HCT116 (cell line): ENCODE measurements around the gene PNMA3. TPM values are rescaled to one million over a fixed set of nuclear protein-coding genes. Genes with fewer than 3 reads are reported as not detected.

Experiments
- ATAC-seq: fragments of 200-7000 bp; cut with Tn5 transposase; 2 replicates; pipeline ENCODE4 v1.9.1; 2020; ENCODE audit warnings: mild to moderate bottlenecking, moderate library complexity
- BruUV-seq: library from RNA; stranded (reverse); fragments of 400-500 nt; replicated peaks from 2 replicates; lab custom pipeline; 2021; lab: Mats Ljungman, UMichigan
- CTCF ChIA-PET: fragments of 300-600 bp; sonication (Branson Sonifier 250); formaldehyde crosslinking; loops from one replicate; lab custom pipeline; 2021; ENCODE audit warnings: antibody characterized with exemption; lab: Charles Lee
- POLR2A ChIA-PET: fragments of 300-600, 350-600 bp; sonication (Branson Sonifier 250); formaldehyde crosslinking; loops from one replicate; lab custom pipeline; 2021; ENCODE audit warnings: antibody characterized with exemption; lab: Charles Lee
- RAD21 ChIA-PET, 2 experiments: fragments of 300-600 bp; sonication (Branson Sonifier 250); formaldehyde crosslinking; loops; one replicate each; lab custom pipeline; 2023; ENCODE audit warnings: low total read pairs in 2 of 2; ENCODE audit not compliant: uncharacterized antibody in 2 of 2, unreplicated experiment in 2 of 2, low non-redundant PET in 1 of 2; lab: Charles Lee
- DNase-seq: peaks from one replicate; pipeline ENCODE4 v3.0.0-alpha.2; 2010; ENCODE audit warnings: low read depth, low spot score
- H2AFZ ChIP-seq: fragments of 200-600 bp; shearing (Covaris generic), sonication (generic); 2 replicates; pipeline ENCODE4 v1.6.1; 2017; ENCODE audit warnings: low read depth, mixed run types, mixed read lengths, antibody characterized with exemption, low read length; ENCODE audit not compliant: poor library complexity, severe bottlenecking
- H3K27ac ChIP-seq: 2 replicates; pipeline ENCODE4 v1.5.1; 2012; ENCODE audit warnings: low read depth, low read length
- H3K27me3 ChIP-seq: fragments of 200-600 bp; sonication (generic); 2 replicates; pipeline ENCODE4 v1.6.1; 2016; ENCODE audit warnings: mixed run types, low read length, mixed read lengths; ENCODE audit not compliant: insufficient read depth
- H3K36me3 ChIP-seq, 2 experiments: fragments of 200-500 bp in 1 of 2; fragments of 200-600 bp in 1 of 2; sonication (Bioruptor generic) in 1 of 2; sonication (generic) in 1 of 2; 2 replicates each; pipeline versions ENCODE4 v1.5.1 to v1.6.1; 2014 to 2016; ENCODE audit warnings: low read length in 2 of 2, inconsistent platforms in 1 of 2, mixed read lengths in 1 of 2, mixed run types in 1 of 2; ENCODE audit not compliant: insufficient read depth in 2 of 2, control insufficient read depth in 1 of 2
- H3K4me1 ChIP-seq, 2 experiments: fragments of 200-600 bp in 1 of 2; sonication (generic) in 1 of 2; 2 replicates each; pipeline versions ENCODE4 v1.5.1 to v1.6.1; 2012 to 2017; ENCODE audit warnings: low read length in 2 of 2, inconsistent platforms in 1 of 2, mild to moderate bottlenecking in 1 of 2, mixed read lengths in 1 of 2, mixed run types in 1 of 2, moderate library complexity in 1 of 2; ENCODE audit not compliant: insufficient read depth in 2 of 2, control insufficient read depth in 1 of 2
- H3K4me2 ChIP-seq: fragments of 200-600 bp; sonication (generic); 2 replicates; pipeline ENCODE4 v1.6.1; 2017; ENCODE audit warnings: mixed run types, low read length, mixed read lengths
- H3K4me3 ChIP-seq, 2 experiments: fragments of 200-600 bp in 1 of 2; sonication (generic) in 1 of 2; replicated peaks in 1 of 2; 2 replicates each; pipeline ENCODE4 v1.5.1; 2011 to 2016; ENCODE audit warnings: low read length in 2 of 2, control low read depth in 1 of 2, low read depth in 1 of 2, mild to moderate bottlenecking in 1 of 2, mixed read lengths in 1 of 2, mixed run types in 1 of 2
- H3K79me2 ChIP-seq: fragments of 200-600 bp; sonication (generic); 2 replicates; pipeline ENCODE4 v1.6.1; 2017; ENCODE audit warnings: mild to moderate bottlenecking, mixed run types, low read length, moderate library complexity, mixed read lengths; ENCODE audit not compliant: insufficient read depth
- H3K9ac ChIP-seq: fragments of 200-600 bp; sonication (generic); 2 replicates; pipeline ENCODE4 v1.6.1; 2016; ENCODE audit warnings: low read length, mixed read lengths
- H3K9me2 ChIP-seq: fragments of 200-600 bp; sonication (generic), shearing (Covaris generic); 2 replicates; pipeline ENCODE4 v1.6.1; 2017; ENCODE audit warnings: mixed run types, mild to moderate bottlenecking, moderate library complexity; ENCODE audit not compliant: insufficient read depth
- H3K9me3 ChIP-seq, 2 experiments: fragments of 200-500 bp in 1 of 2; fragments of 200-600 bp in 1 of 2; sonication (Bioruptor generic) in 1 of 2; sonication (generic) in 1 of 2; 2 replicates each; pipeline ENCODE4 v1.6.1; 2014 to 2017; ENCODE audit warnings: low read length in 2 of 2, mixed read lengths in 2 of 2, inconsistent platforms in 1 of 2, low read depth in 1 of 2, mild to moderate bottlenecking in 1 of 2, mixed run types in 1 of 2, moderate library complexity in 1 of 2; ENCODE audit not compliant: control insufficient read depth in 1 of 2, insufficient read depth in 1 of 2
- H4K20me1 ChIP-seq: fragments of 200-600 bp; sonication (generic), shearing (Covaris generic); 2 replicates; pipeline ENCODE4 v1.6.1; 2017; ENCODE audit warnings: mixed run types, mild to moderate bottlenecking, moderate library complexity; ENCODE audit not compliant: insufficient read depth
- CBX3 ChIP-seq: IDR thresholded peaks from 2 replicates; pipeline ENCODE4 v1.6.1; 2012; ENCODE audit warnings: low read depth
- CEBPB ChIP-seq: IDR thresholded peaks from 2 replicates; pipeline ENCODE4 v1.6.1; 2012; ENCODE audit warnings: low read depth
- CTCF ChIP-seq, 3 experiments: fragments of 200-600 bp in 1 of 3; sonication (generic) in 1 of 3; IDR thresholded peaks in 2 of 3; conservative IDR thresholded peaks in 1 of 3; 2 replicates each; pipeline ENCODE4 v1.5.1; 2012 to 2017; ENCODE audit warnings: low read depth in 2 of 3, low read length in 2 of 3, antibody characterized with exemption in 1 of 3, borderline replicate concordance in 1 of 3, control low read depth in 1 of 3, mild to moderate bottlenecking in 1 of 3, mixed read lengths in 1 of 3, mixed run types in 1 of 3, moderate library complexity in 1 of 3; ENCODE audit not compliant: insufficient read depth in 1 of 3
- EGR1 ChIP-seq: IDR thresholded peaks from 2 replicates; pipeline ENCODE4 v1.6.1; 2012; ENCODE audit warnings: low read depth
- EZH2 ChIP-seq: fragments of 200-600 bp; sonication (generic); IDR thresholded peaks from 2 replicates; pipeline ENCODE4 v1.6.1; 2017; ENCODE audit warnings: antibody characterized with exemption, mixed run types
- EZH2phosphoT487 ChIP-seq: fragments of 200-600 bp; IDR thresholded peaks from 2 replicates; pipeline ENCODE4 v1.6.1; 2018; ENCODE audit warnings: antibody characterized with exemption, borderline replicate concordance
- FOSL1 ChIP-seq: IDR thresholded peaks from 2 replicates; pipeline ENCODE4 v1.6.1; 2012; ENCODE audit warnings: low read depth
- POLR2A ChIP-seq: IDR thresholded peaks from 2 replicates; pipeline ENCODE4 v1.7.0; 2011; ENCODE audit warnings: borderline replicate concordance; ENCODE audit not compliant: insufficient read depth, insufficient read length; ENCODE audit errors: extremely low read depth
- POLR2AphosphoS5 ChIP-seq: IDR thresholded peaks from 2 replicates; pipeline ENCODE4 v1.6.1; 2011; ENCODE audit warnings: mild to moderate bottlenecking, low read depth, low read length, moderate library complexity
- RAD21 ChIP-seq: IDR thresholded peaks from 2 replicates; pipeline ENCODE4 v1.6.1; 2012; ENCODE audit warnings: low read depth, mild to moderate bottlenecking
- REST ChIP-seq: IDR thresholded peaks from 2 replicates; pipeline ENCODE4 v1.6.1; 2012; ENCODE audit warnings: low read depth
- SIN3A ChIP-seq: IDR thresholded peaks from 2 replicates; pipeline ENCODE4 v1.6.1; 2012; ENCODE audit warnings: low read depth
- SRF ChIP-seq: IDR thresholded peaks from 2 replicates; pipeline ENCODE4 v1.6.1; 2012; ENCODE audit warnings: low read depth
- TCF7L2 ChIP-seq: IDR thresholded peaks from 2 replicates; pipeline ENCODE4 v1.7.0; 2011; ENCODE audit warnings: borderline replicate concordance, inconsistent platforms; ENCODE audit not compliant: insufficient read depth, insufficient read length; ENCODE audit errors: extremely low read depth
- YY1 ChIP-seq: IDR thresholded peaks from 2 replicates; pipeline ENCODE4 v1.6.1; 2011; ENCODE audit warnings: low read length, low read depth, moderate library complexity, mild to moderate bottlenecking; ENCODE audit not compliant: insufficient replicate concordance; ENCODE audit errors: extremely low read depth
- ZBTB33 ChIP-seq: IDR thresholded peaks from 2 replicates; pipeline ENCODE4 v1.6.1; 2011; ENCODE audit warnings: mild to moderate bottlenecking, low read length, moderate library complexity; ENCODE audit not compliant: insufficient replicate concordance; ENCODE audit errors: extremely low read depth
- ZFX ChIP-seq: fragments of 450-650 bp; IDR thresholded peaks from 2 replicates; pipeline ENCODE4 v1.6.1; 2017
- ZNF274 ChIP-seq: fragments of 200-500 bp; sonication (Bioruptor generic); IDR thresholded peaks from 2 replicates; pipeline ENCODE4 v1.6.1; 2014; ENCODE audit warnings: mild to moderate bottlenecking, low read depth, low read length, inconsistent platforms
- intact Hi-C: fragments of 100-400 bp; cut with micrococcal nuclease; formaldehyde crosslinking; loops from 2 replicates; pipeline ENCODE4 v1.10.0; 2022
- total RNA-seq: library from RNA; stranded (reverse); gene quantifications from one replicate; pipeline ENCODE4 v1.2.1, GENCODE V29; 2021; ENCODE audit not compliant: unreplicated experiment

PNMA3 gene
- total RNA-seq, 1 experiment from 2014 or later = not detected

GRCh38 chrX:153019166-153019565, 37.1 kb upstream of the PNMA3 start:
- Histone ChIP-seq H3K79me2 (no peaks in the 10 kb centered on the region), H3K9ac (no peak overlapping the region), H3K9me3 (no peaks in the 10 kb centered on the region), H3K9me2 (no peaks in the 10 kb centered on the region), H3K27me3 (no peaks in the 10 kb centered on the region; the same call in 1 of the 2 replicates), H3K27ac (no peak overlapping the region), H4K20me1 (no peaks in the 10 kb centered on the region), H3K4me1 (no peaks in the 10 kb centered on the region), H3K4me3 (no peak overlapping the region), H2AFZ (no peak overlapping the region), H3K36me3 (no peaks in the 10 kb centered on the region), H3K4me2 (no peak overlapping the region)
- ChIA-PET RAD21 (no interaction called here), POLR2A (no interaction called here), CTCF (interaction anchor here (1.3 kb wide), 1 partner anchor 13 kb away, joined by 4 read pairs; no protein-coding TSS in a partner anchor)
- DNase-seq (no peak), ATAC-seq (no peak)
- intact Hi-C loops = no loop called here
- BruUV-seq = no TSS peak
- TF ChIP-seq SIN3A (no peak), EZH2 (no peak), EZH2phosphoT487 (no peak), CEBPB (no peak), TCF7L2 (no peak), ZNF274 (no peak), YY1 (no peak), EGR1 (no peak), ZBTB33 (no peak), SRF (no peak), POLR2A (no peak), RAD21 (no peak), CTCF (IDR thresholded peaks at IDR 0.05 in 2 of 3, conservative IDR thresholded peaks at IDR 0.05 in 1 of 3; ENCODE audit: borderline replicate concordance in 1 of 3, insufficient read depth in 1 of 3, low read depth in 2 of 3, low read length in 2 of 3) (no peak), ZFX (no peak), CBX3 (no peak), REST (no peak), FOSL1 (no peak), POLR2AphosphoS5 (no peak)
